Fibroblast of skin of scalp (primary cell): ENCODE data around the gene F8.

Experiments
- DNase-seq: peaks from one replicate; pipeline ENCODE4 v3.0.0-alpha.2; 2013

Gene F8

GRCh38 chrX:154812341-154813101 is 210.0 kb downstream of the F8 start:
- no peak for DNase-seq

- DNase-seq: no peak
Measured at GRCh38 chrX:154809939-154810665, 212.4 kb downstream of the F8 start.

GRCh38 chrX:154806837-154807501 is 215.6 kb downstream of the F8 start:
- DNase-seq: no peak

- DNase-seq: peak; percentile 42
Measured at GRCh38 chrX:154805696-154806091, 216.8 kb downstream of the F8 start.

- peak; percentile 66 for DNase-seq
Measured at GRCh38 chrX:154804957-154805695, 217.4 kb downstream of the F8 start, which contains the start of gene MPP1. Gene MPP1 (minus strand): TSS chrX:154805485. CDS start chrX:154805373, 112 bp downstream.

GRCh38 chrX:154804261-154804956 is 218.1 kb downstream of the F8 start:
- DNase-seq: no peak

GRCh38 chrX:154802947-154803346 is 219.6 kb downstream of the F8 start:
- no peak for DNase-seq

GRCh38 chrX:154800478-154801210 is 221.9 kb downstream of the F8 start:
- no peak for DNase-seq

GRCh38 chrX:154799556-154800348 is 222.8 kb downstream of the F8 start:
- DNase-seq: no peak

- no peak for DNase-seq
Measured at GRCh38 chrX:154797006-154797405, 225.5 kb downstream of the F8 start.

- no peak for DNase-seq
Measured at GRCh38 chrX:154795016-154795415, 227.5 kb downstream of the F8 start.

GRCh38 chrX:154793084-154793795 is 229.3 kb downstream of the F8 start:
- no peak for DNase-seq

GRCh38 chrX:154791939-154792338 is 230.6 kb downstream of the F8 start:
- no peak for DNase-seq

GRCh38 chrX:154791467-154791866 is 231.1 kb downstream of the F8 start:
- no peak for DNase-seq
